ENCODE data around the gene KCNH4. TPM values are rescaled to one million over a fixed set of nuclear protein-coding genes. Genes with fewer than 3 reads are reported as not detected.
A peak's percentile ranks its signal among the peaks of the same experiment; 100 is the strongest.

Gene KCNH4
- total RNA-seq, 1 experiment from 2014 or later = 1.5 TPM

DNA sequence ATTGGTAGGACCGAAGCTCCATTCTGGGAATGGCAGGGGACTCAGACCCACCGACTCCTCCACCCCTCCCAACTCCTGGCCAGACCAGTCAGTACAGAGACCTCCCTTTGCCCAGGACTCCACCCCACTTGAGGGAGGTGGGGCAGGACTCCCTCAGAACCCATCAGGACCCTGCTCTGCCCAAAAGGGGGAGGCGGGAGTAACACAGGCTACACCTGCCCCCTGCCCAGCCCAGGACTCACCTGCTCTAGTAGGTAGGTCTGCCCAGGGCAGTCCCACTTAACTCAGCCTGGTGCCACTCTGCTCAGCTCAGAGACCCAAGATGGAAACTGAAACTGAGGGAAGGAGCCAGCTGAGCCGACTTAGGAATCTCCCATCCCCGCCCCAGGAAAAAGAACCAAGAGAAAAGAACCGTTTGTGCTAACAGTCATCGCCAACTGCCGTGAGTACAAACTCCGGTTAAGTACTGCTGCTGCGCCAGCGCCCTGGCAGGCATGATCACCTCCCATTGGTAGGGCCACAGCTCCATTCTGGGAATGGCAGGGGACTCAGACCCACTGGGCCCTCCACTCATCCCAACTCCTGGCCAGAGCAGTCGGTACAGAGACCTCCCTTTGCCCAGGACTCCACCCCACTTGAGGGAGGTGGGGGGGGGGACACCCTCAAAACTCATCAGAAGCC, 68.9 kb downstream of the KCNH4 start:
- Histone ChIP-seq H3K36me3 (ENCODE audit: control insufficient read depth, insufficient read depth, low read length) (no peaks in the 10 kb centered on the region), H3K9me3 (ENCODE audit: control insufficient read depth, insufficient read depth, low read depth, low read length) (no peaks in the 10 kb centered on the region), H3K4me3 (ENCODE audit: low read depth in 2 of 2, low read length in 2 of 2) (peak overlapping the region; percentile 31 to 49), H3K4me1 (ENCODE audit: control insufficient read depth, insufficient read depth, low read length) (peaks cover 9% of the 10 kb centered on the region), H3K27me3 (ENCODE audit: control insufficient read depth, insufficient read depth, low read length) (no peaks in the 10 kb centered on the region), H3K27ac (ENCODE audit: low read length) (peak overlapping the region; percentile 85)
- in situ Hi-C loops (cut with HindIII; ENCODE audit: low pct_unique_long_range_greater_than_20kb, low sequenced_read_pairs) = no loop called here
- no peak for DNase-seq (ENCODE audit: low read depth, low spot score)
- ATAC-seq = peak; percentile 63
- CTCF ChIA-PET = interaction anchor here (0.6 to 0.7 kb wide), 2 partner anchors 46 to 87 kb away, joined by 4 to 5 read pairs; no protein-coding TSS in a partner anchor
- TF ChIP-seq POLR2AphosphoS5 (IDR thresholded peaks at IDR 0.05; ENCODE audit: low read depth, low read length) (0 out of 2 replicates have a peak, but pooled peaks have one; percentile 1), TCF7L2 (IDR thresholded peaks at IDR 0.05; ENCODE audit: low read depth, low read length) (no peak)
- TF ChIP-seq, protein P1, sequence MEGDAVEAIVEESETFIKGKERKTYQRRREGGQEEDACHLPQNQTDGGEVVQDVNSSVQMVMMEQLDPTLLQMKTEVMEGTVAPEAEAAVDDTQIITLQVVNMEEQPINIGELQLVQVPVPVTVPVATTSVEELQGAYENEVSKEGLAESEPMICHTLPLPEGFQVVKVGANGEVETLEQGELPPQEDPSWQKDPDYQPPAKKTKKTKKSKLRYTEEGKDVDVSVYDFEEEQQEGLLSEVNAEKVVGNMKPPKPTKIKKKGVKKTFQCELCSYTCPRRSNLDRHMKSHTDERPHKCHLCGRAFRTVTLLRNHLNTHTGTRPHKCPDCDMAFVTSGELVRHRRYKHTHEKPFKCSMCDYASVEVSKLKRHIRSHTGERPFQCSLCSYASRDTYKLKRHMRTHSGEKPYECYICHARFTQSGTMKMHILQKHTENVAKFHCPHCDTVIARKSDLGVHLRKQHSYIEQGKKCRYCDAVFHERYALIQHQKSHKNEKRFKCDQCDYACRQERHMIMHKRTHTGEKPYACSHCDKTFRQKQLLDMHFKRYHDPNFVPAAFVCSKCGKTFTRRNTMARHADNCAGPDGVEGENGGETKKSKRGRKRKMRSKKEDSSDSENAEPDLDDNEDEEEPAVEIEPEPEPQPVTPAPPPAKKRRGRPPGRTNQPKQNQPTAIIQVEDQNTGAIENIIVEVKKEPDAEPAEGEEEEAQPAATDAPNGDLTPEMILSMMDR (IDR thresholded peaks at IDR 0.05) = no peak
- POLR2A ChIA-PET = no interaction called here
- no TSS peak for BruUV-seq (replicated peaks)
- intact Hi-C loops (cut with micrococcal nuclease; ENCODE audit: unreplicated experiment) = loop anchor here (5.0 kb wide), 1 partner anchor 150 kb away; no protein-coding TSS in a partner anchor

DNA sequence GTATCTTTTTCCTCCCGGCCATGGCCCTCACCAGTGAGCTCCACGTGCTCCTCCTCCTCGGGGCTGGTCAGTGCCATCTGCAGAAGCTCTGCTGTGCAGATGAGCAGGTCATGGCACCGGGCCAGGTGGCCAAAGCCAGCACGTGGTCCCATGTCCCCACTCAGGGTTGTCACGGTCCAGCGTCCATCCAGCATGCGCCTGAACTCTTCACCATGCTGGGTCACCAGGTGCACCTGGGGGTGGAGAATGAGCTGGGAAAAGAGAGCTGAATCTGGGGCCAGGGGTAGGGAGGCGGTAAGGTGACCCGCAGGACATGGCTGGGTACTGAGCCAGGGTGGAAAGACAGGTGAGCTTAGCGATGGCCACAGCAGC, 69.7 kb downstream of the KCNH4 start:
- H3K27me3 ChIP-seq (ENCODE audit: control insufficient read depth, insufficient read depth, low read length) = no peaks in the 10 kb centered on the region
- H3K36me3 ChIP-seq (ENCODE audit: control insufficient read depth, insufficient read depth, low read length) = no peaks in the 10 kb centered on the region
- in situ Hi-C loops (cut with HindIII; ENCODE audit: low pct_unique_long_range_greater_than_20kb, low sequenced_read_pairs) (no loop called here), intact Hi-C loops (cut with micrococcal nuclease; ENCODE audit: unreplicated experiment) (loop anchor here (5.0 kb wide), 1 partner anchor 149 kb away; no protein-coding TSS in a partner anchor)
- BruUV-seq (replicated peaks) = no TSS peak
- POLR2A ChIA-PET = no interaction called here
- ATAC-seq = no peak
- TF ChIP-seq SIN3A (IDR thresholded peaks at IDR 0.05; ENCODE audit: borderline replicate concordance, insufficient read depth, low read depth, low read length) (no peak), POLR2AphosphoS5 (IDR thresholded peaks at IDR 0.05; ENCODE audit: low read depth, low read length) (no peak), TCF7L2 (IDR thresholded peaks at IDR 0.05; ENCODE audit: low read depth, low read length) (no peak), REST (IDR thresholded peaks at IDR 0.05; ENCODE audit: insufficient read depth in 1 of 2, low read depth in 2 of 2, low read length in 1 of 2) (no peak)
- TF ChIP-seq, protein P1 (IDR thresholded peaks at IDR 0.05) = no peak
- no peak overlapping the region for H3K4me3 ChIP-seq (ENCODE audit: low read depth in 2 of 2, low read length in 2 of 2)
- peaks cover 9% of the 10 kb centered on the region for H3K4me1 ChIP-seq (ENCODE audit: control insufficient read depth, insufficient read depth, low read length)
- H3K9me3 ChIP-seq (ENCODE audit: control insufficient read depth, insufficient read depth, low read depth, low read length) = no peaks in the 10 kb centered on the region
- CTCF ChIA-PET = no interaction called here
- DNase-seq (ENCODE audit: low read depth, low spot score) = no peak
- H3K27ac ChIP-seq (ENCODE audit: low read length) = no peak overlapping the region

Measured in Panc1 (cell line).